GM19452 (cell line): ENCODE data around the gene ANKS1B.
"Not testable (repeated sequence)": the region's sequence is repeated elsewhere in the genome, so short reads cannot be mapped to it uniquely, and the experiment has no call there.

ENCODE experiments used
- ATAC-seq: cut with Tn5 transposase; IDR thresholded peaks from one replicate; pipeline ENCODE4 v1.9.1; 2021; ENCODE audit not compliant: unreplicated experiment

ANKS1B gene

DNA sequence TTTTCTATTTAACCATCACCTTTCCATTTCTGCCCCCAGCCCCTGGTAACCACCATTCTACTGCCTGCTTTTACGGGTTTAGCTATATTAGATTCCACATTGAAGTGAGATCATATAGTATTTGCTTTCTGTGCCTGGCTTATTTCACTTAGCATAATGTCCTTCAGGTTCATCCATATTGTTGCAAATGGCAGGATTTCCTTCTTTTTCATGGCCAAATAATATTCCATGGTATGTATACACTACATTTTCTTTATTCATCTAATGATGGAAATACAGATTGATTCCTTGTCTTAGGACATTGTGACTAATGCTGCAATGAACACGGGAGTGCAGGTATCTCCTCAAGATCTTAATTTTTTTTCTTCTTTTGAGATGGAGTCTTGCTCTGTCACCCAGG lies 1137.5 kb downstream of the ANKS1B start:
- ATAC-seq = no peak

DNA sequence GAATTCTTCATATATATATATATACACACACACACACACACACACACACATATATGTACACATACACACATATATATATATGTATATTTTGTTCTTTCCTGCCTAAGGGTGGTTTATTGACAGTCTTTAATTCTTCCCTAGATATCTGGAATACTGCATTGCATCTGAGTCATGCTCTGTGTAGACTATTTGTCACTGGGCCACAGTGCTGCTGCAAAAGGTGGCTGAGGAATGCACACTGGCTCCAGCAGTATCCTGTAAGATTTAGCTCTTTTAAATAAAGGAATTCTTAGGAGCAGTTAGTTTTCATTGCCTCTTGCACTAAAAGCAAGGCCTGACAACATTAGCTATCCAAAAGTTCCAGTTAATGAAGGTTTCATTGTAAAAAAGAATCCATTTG lies 1138.8 kb downstream of the ANKS1B start:
- no peak for ATAC-seq

GRCh38 chr12:98840325-98840724 lies 1144.4 kb downstream of the ANKS1B start:
- ATAC-seq = no peak

GRCh38 chr12:98838231-98838647 lies 1146.5 kb downstream of the ANKS1B start:
- ATAC-seq = no peak

DNA sequence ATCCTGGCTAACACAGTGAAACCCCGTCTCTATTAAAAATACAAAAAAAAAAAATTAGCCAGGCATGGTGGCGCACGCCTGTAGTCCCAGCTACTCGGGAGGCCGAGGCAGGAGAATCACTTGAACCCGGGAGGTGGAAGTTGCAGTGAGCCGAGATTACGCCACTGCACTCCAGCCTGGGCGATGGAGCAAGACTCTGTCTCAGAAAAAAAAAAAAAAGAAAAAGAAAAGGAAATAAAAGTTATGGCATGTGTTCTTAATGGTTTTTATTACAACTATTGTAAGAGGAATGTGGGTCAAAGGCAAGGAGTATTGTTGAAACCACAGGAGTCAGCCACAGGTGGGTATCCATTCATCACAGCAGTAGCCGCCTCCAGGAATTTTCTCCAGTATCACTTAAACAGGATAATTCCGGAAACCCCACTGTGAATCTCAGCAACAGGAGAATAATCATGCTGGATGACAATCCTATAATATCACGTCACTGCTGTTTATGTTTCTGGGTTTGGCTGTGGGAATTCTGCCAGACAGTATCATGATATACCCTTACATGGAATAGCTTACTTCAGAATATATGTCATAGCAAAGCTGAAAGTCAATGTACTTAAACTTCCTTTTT lies 1147.5 kb downstream of the ANKS1B start:
- not testable (repeated sequence) for ATAC-seq

- ATAC-seq = no peak
These were observed 1154.1 kb downstream of the ANKS1B start for GRCh38 chr12:98830657-98831056.

DNA sequence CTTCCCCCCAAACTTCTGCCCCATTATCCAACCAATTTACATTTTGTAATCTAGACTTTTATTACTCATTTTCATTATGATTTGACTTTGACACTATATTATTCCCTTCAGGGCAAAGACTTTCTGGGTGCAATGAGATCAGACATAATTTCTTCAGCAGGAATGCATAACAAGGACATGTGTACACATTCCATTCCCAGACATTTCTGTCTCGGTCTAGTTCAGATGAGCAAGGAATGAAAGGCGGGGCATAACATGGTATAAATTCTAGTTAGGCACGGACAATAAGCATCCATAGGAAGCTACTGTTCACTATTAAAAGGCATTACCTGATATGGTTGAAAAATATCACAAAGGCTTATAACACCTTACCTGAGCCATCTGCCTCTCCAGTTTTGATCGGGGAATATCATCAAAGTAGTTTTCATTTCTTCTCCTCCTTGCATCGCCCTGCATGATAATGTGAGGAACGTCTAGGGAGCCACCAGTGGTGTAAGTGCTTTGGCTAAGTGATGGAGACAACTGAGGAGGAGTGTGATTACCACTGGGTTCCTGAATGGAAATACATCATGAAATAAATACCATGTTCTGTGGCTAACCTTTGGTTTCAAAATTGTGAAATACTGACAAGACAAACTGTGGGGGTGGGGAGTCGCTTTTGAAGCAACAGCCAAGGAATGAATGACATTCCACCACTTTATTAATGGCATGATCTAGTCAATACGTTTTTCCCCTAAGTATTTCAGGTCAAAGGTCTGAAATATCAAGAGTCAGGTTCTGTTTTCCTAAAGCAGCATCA lies 1155.7 kb downstream of the ANKS1B start:
- no peak for ATAC-seq

GRCh38 chr12:98823012-98823411 lies 1161.7 kb downstream of the ANKS1B start:
- ATAC-seq = no peak

DNA sequence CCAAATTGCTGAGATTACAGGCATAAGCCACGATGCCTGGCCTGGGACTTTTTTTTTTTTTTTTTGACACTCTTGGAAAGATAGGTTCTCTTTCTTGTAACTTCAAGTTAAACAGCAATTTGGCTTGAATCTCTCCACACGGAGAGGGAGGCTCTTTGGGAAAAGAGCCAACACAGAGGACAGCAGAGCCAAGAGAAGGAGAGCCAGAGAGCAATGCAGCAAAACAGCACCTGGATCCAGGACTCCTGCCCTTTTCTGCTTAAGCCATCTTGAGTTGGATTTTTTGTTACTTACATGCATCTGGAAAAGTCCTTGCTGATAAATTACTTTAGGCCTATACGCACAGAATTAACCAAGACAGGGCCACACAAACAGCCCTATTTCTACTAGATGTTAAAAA lies 1162.9 kb downstream of the ANKS1B start:
- ATAC-seq = no peak

DNA sequence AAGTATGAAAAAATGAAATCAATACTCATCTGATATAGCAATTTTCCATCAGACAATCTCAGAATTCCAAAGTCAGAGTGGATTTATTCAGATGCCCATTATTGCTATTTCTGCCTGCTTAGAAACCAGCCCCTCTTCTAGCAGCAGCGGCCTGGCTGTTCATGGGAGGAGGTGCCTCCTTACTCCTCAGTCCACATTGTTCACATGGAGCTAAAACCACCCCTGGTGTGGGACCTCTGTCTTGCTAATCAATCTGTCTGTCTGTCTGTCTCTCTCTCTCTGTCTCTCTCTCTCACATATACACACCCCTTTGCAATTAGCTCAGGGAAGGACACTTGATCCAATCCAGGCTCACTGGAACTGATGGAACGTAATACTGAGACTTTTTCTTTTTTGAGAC lies 1163.5 kb downstream of the ANKS1B start:
- no peak for ATAC-seq

DNA sequence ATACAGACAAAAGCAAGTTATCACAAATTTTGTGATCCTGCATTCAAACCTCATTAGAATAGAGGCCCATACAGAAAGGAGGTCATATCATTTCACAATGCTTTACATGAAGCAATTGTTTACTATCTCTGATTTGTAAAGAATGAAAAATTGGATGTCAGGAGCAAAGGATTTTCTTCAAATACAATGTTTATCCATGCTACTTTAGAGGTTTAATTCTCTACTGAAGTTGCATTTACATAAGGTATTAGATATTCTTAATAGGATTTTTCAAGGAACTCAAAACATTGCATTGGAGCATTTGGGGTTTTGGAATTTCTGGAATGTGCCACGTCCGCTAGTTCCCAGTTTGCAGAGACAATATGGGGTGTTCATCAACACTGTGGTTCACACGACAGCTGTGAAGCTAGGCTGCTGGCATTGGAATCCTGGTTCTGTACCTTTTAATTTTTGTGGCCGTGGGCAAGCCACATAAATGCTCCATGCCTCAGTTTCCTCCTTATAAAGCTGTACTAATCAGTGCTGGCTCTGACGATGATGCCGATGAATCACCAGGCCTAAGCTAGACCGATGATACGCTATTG lies 1164.8 kb downstream of the ANKS1B start:
- ATAC-seq = no peak

GRCh38 chr12:98819071-98819470 lies 1165.7 kb downstream of the ANKS1B start:
- no peak for ATAC-seq

DNA sequence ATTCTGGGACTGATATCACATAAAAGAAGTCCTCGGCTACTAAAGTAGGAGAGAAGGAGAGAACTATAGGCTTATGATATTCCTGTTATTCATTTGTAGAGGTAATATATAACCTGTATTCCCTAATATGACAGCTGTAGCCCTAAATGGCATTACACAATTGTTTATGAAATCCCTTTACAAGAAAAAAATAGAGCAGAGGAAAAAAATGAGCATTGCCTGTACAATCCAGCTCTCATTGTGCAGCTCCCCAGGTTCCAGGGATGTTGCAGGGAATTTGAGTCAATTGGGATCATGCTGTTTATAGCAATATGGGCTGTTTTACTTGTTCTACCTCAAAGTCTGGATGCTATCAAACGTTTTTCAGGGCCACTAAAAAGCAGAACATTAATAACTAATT lies 1166.5 kb downstream of the ANKS1B start:
- no peak for ATAC-seq

GRCh38 chr12:98817742-98818141 lies 1167.0 kb downstream of the ANKS1B start:
- no peak for ATAC-seq

DNA sequence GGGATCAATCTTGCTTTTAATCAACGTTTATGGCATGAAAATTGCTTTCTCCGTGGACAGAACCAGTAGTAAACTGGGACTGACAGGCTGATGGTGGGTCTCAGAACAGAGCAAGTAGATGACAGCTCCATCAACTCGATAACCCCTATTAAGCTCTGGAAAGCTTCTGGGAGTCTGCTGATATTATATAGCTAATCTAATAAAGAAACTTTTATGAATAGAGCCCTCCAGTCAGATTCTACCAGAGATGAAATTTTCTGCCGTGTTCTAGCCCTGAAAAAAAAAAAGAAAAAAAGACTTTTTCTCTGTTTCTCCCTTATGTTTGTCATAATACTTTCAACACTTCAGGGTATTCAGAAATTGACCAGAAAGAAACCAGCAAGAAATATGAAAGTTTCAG lies 1168.0 kb downstream of the ANKS1B start:
- ATAC-seq = no peak

GRCh38 chr12:98814254-98814653 lies 1170.5 kb downstream of the ANKS1B start:
- no peak for ATAC-seq

GRCh38 chr12:98812225-98812624 lies 1172.5 kb downstream of the ANKS1B start:
- ATAC-seq = no peak

- no peak for ATAC-seq
These were observed 1176.4 kb downstream of the ANKS1B start for GRCh38 chr12:98808243-98808875.

GRCh38 chr12:98807187-98807586 lies 1177.5 kb downstream of the ANKS1B start:
- ATAC-seq = no peak

- ATAC-seq = no peak
These were observed 1181.1 kb downstream of the ANKS1B start for GRCh38 chr12:98803468-98804209.

DNA sequence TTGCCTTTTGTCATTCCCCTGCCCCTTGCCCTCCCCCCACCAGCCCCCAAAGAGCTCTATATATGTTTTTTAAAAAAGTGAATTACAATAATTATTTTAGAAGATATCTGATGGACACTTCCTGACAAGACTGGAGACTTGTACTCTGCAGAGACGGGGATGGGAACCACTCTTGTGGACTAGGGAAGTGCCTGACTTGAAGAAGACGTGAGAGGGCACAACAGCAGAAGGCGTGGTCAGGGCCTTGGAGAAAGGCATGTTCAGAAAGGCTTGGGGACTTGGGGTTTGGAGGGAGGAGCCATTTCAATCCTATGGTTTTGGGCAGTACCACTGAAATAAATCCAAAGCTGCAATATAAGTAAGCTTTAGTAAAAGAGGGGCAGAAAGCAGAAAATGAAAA lies 1184.9 kb downstream of the ANKS1B start:
- ATAC-seq = no peak
